Stimulated activated CD4-positive, alpha-beta T cell treated with anti-CD3 and anti-CD28 coated beads, TNF-alpha, amount 100 ng/mL, for 4 hours (primary cell): ENCODE data around the gene ARNT2.

Experiments
- DNase-seq, 3 experiments: peaks; one replicate each; pipeline ENCODE4 v3.0.0-alpha.2; 2020; ENCODE audit warnings: low read depth in 3 of 3

ARNT2 gene

GRCh38 chr15:80594091-80594889 lies 190.1 kb downstream of the ARNT2 start:
- DNase-seq = no peak

GRCh38 chr15:80595396-80595795 lies 191.2 kb downstream of the ARNT2 start:
- no peak for DNase-seq

GRCh38 chr15:80596521-80596976 lies 192.4 kb downstream of the ARNT2 start:
- no peak for DNase-seq

GRCh38 chr15:80597076-80597475 lies 192.9 kb downstream of the ARNT2 start:
- no peak for DNase-seq

DNA sequence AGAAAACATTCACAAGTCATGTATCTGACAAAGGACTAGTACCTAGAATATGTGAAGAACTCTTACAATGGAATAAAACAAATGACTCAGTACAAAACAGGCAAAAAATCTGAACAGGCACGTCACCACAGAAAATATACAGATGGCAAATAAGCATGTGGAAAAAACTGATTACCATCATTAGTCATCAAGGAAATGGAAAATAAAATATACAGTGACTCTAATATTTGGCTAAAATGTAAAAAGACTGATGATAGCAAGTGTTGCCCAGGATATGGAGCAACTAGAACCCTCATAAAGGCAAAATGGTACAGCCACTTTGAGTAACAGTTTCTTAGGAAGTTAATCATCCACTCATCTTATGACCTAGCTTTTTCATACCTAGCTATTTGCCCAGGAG lies 195.2 kb downstream of the ARNT2 start:
- no peak for DNase-seq

DNA sequence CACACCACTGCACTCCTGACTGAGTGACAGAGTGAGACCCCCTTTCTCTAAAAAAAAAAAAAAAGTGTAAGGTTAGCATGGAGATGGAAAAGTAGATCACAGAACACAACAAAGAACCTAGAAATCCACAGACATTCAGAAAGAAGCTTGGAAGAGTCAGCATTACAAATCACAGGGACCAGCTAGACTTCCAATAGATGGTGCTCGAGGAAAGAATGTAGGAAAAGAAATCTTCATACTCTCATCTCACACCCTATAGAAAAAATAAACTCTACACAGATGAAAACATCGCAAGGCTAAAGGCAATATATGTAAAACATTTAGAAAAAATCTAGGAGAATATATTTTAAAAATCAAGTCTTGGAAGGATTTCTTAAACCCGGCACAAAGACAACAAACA lies 196.4 kb downstream of the ARNT2 start:
- DNase-seq = no peak

DNA sequence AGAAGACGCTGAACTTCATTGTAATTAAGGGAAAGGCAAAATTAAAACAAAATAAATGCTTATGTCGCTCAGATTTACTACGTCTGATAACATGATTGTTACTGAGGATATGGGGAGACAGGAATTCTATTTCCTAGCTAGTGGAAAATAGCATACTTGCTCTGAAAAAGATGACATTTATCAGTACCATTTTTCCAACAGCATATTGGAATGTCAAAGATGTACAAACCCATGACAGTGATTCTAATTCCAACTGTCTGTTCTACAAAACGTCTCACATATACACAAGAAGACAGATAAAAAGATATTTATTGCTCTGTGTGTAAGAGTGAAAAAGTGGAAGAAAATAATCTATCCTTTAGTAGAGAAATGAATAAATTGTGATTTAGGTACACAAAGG lies 197.1 kb downstream of the ARNT2 start:
- no peak for DNase-seq

GRCh38 chr15:80604583-80605575 lies 200.7 kb downstream of the ARNT2 start:
- no peak for DNase-seq

GRCh38 chr15:80605591-80606150 lies 201.5 kb downstream of the ARNT2 start:
- DNase-seq = no peak

- no peak for DNase-seq
Observed at GRCh38 chr15:80606511-80607071, 202.4 kb downstream of the ARNT2 start.

GRCh38 chr15:80607287-80607980 lies 203.3 kb downstream of the ARNT2 start:
- DNase-seq = no peak

DNA sequence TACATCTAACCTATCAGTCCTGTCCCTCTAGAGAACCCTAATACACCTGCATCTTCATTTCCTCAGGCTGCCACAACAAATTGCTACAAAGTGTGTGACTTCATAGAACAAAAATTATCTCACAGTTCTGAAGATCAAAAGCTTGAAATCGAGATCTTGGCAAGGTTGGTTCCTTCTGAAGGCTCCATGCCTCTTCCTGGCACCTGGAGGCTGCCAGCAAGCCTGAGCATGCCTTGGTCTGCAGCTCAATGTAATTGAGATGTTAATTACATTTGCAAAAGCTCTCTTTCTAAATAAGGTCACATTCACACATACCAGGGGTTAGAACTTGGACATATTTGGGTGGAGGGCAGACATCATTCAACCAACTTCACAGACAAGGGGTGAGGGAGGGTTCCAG lies 204.5 kb downstream of the ARNT2 start:
- DNase-seq = no peak

DNA sequence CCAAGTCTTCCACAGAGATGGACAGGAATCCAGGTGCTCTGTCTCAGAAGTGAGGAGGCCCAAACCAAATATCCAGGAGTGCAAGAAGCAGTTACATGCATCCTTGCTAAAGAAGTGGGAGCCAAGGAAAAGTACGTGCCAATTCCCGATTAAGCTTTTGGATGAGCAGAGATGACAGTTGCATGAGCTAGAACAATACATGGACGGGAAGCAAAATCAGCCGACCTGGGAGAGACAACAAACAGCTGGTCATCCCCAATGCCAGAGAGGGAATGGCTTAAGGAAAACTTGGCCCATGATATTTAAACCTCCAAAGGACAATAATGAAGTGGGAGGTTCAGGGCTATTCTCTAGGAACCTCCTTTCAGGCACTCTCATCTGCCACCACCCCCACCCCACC lies 204.9 kb downstream of the ARNT2 start:
- DNase-seq = no peak

DNA sequence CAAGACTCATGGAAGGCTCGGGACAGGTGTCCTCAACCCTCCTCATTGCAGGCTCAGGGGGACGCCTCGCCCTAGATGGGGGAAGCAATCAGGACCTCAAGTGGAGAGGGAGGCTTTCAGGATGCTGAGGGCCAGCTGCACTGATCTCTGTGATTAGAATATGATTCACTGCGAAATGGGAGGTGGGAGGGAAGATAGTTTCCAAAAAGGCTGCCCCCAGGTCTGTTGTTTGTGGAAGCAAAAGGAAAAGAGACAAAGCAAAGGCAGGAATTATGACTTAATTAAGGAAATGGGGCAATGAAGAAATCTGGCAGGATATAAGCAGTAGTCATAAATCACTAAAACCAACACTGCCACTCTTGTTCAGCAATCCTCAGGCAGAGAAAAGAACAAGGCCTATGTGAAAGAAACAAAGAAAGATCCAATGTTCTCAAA lies 205.3 kb downstream of the ARNT2 start:
- DNase-seq = no peak

DNA sequence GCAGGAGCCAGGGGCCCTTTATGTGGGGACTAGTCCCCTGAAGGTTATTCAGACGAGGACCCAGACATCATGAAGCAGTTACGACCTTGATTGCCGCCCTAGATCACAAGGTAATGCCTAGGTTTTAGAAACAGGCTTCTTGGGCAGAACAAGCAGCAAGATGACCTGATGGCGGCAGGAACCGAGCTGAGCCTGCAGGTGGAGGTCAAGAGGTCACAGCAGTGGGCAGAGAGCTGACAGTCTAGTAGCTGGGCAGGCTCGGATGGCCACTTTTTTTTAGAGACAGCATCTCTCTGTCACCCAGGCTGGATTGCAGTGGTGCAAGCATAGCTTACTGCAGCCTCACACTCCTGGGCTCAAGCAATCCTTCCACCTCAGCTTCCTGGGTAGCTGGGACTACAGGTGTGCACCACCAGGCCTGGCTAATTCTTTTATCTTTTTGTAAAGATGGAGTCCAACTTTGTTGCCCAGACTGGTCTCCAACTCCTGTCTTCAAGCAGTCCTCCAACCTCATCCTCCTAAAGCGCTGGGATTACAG lies 207.4 kb downstream of the ARNT2 start:
- DNase-seq = no peak

DNA sequence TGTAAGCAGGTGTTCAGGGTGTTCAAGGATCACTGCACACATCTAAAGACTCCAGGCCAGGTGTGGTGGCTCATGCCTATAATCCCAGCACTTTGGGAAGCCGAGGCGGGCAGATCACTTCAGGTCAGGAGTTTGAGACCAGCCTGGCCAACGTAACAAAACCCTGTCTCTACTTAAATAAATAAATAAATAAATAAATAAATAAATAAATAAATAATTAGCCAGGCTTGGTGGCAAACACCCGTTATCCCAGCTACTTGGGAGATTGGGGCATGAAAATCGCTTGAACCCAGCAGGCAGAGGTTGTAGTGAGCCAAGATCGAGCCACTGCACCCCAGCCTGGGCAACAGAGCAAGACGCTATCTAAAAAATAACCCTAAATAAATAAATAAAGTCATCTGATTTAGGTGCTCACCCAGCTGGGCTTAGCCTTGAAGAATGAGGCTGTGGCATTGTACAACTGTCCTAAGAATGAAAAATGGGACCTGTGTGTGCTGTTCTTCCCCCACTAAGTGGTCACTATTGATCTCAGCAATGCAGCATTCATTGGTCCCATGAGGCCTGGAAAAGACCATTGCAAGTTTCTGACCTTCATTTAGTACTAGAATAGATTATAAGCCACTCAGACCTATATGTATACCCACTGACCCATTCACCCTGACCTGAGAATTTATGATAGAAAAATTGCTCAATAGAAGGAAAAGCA lies 208.1 kb downstream of the ARNT2 start:
- DNase-seq = no peak

GRCh38 chr15:80613762-80614365 lies 209.7 kb downstream of the ARNT2 start:
- no peak for DNase-seq

- no peak for DNase-seq
Observed at GRCh38 chr15:80614711-80615360, 210.7 kb downstream of the ARNT2 start.

DNA sequence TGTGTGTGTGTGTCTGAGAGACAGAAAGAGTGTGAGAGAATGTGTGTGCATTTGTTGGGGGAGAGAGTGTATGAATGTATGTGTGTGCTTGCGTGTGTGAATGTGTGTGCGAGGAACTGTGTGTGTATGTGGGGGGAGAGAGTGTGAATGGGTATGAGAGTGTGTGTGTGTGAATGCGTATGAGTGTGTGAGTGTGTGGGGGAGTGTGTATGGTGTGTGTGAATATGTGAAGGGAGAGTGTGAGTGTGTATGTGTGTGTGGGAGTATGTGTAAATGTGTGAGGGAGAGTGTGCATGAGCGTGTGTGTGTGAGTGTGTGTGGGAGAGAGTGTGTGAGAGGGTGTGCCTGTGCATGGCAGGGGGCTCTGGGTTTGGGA lies 211.2 kb downstream of the ARNT2 start:
- DNase-seq = no peak
